ENCODE results near the gene NFATC1. TPM values are rescaled to one million over a fixed set of nuclear protein-coding genes. Genes with fewer than 3 reads are reported as not detected.
A peak's percentile ranks its signal among the peaks of the same experiment; 100 is the strongest.

Gene NFATC1
- total and polyA plus RNA-seq, 8 donors, result 3.4 to 7.9 (median 4.4) TPM

- H3K4me3 ChIP-seq, result no peak overlapping the region
- no peak overlapping the region for H3K27ac ChIP-seq
- H3K9me3 ChIP-seq, result no peaks in the 10 kb centered on the region
- intact Hi-C loops (cut with DNase I), result no loop called here
- FAIRE-seq, result no peak
- TF ChIP-seq CTCF (IDR thresholded peaks at IDR 0.05), result no peak
- no peaks in the 10 kb centered on the region for H3K36me3 ChIP-seq
- H3K4me1 ChIP-seq, result no peaks in the 10 kb centered on the region
- ATAC-seq, result no peak
- DNase-seq, result no peak
- H3K27me3 ChIP-seq, result no peaks in the 10 kb centered on the region
- 94% methylated on average over 24 of the region's 24 CpGs for WGBS, 2 donors
Measured at GRCh38 chr18:79446931-79447330, 51.2 kb downstream of the NFATC1 start.

GRCh38 chr18:79447703-79448367, 52.1 kb downstream of the NFATC1 start:
- FAIRE-seq (no peak), ATAC-seq (no peak), DNase-seq (no peak)
- TF ChIP-seq CTCF (IDR thresholded peaks at IDR 0.05), result no peak
- intact Hi-C loops (cut with DNase I), result no loop called here
- Histone ChIP-seq H3K9me3 (no peaks in the 10 kb centered on the region), H3K4me3 (no peak overlapping the region), H3K36me3 (no peaks in the 10 kb centered on the region), H3K4me1 (no peaks in the 10 kb centered on the region), H3K27ac (no peak overlapping the region), H3K27me3 (no peaks in the 10 kb centered on the region)
- 89 to 92% methylated on average over 27 to 29 of the region's 29 CpGs for WGBS, 2 donors

- no peaks in the 10 kb centered on the region for H3K4me1 ChIP-seq
- no peak overlapping the region for H3K4me3 ChIP-seq
- DNase-seq (no peak), ATAC-seq (no peak), FAIRE-seq (no peak)
- H3K36me3 ChIP-seq, result no peaks in the 10 kb centered on the region
- intact Hi-C loops (cut with DNase I), result no loop called here
- no peak overlapping the region for H3K27ac ChIP-seq
- no peaks in the 10 kb centered on the region for H3K27me3 ChIP-seq
- WGBS, 2 donors, result 95% methylated on average over 25 of the region's 25 CpGs
- TF ChIP-seq CTCF (IDR thresholded peaks at IDR 0.05), result no peak
- no peaks in the 10 kb centered on the region for H3K9me3 ChIP-seq
Measured at GRCh38 chr18:79448621-79449020, 52.9 kb downstream of the NFATC1 start.

- intact Hi-C loops (cut with DNase I), result no loop called here
- H3K4me3 ChIP-seq, result no peak overlapping the region
- H3K4me1 ChIP-seq, result no peaks in the 10 kb centered on the region
- no peak for FAIRE-seq
- no peak overlapping the region for H3K27ac ChIP-seq
- WGBS, 2 donors, result 91% methylated on average over 35 of the region's 35 CpGs
- H3K9me3 ChIP-seq, result no peaks in the 10 kb centered on the region
- no peaks in the 10 kb centered on the region for H3K36me3 ChIP-seq
- DNase-seq, result peak in 1 of 6 donors; percentile 41
- TF ChIP-seq CTCF (IDR thresholded peaks at IDR 0.05), result no peak
- H3K27me3 ChIP-seq, result no peaks in the 10 kb centered on the region
- ATAC-seq, result no peak
Measured at GRCh38 chr18:79449551-79450288, 54.0 kb downstream of the NFATC1 start.
